HG03064 (cell line): Measurements from ENCODE around the gene SH3BP5.
A peak's percentile ranks its signal among the peaks of the same experiment; 100 is the strongest.
"Not testable (repeated sequence)": the region's sequence is repeated elsewhere in the genome, so short reads cannot be mapped to it uniquely, and the experiment has no call there.

ENCODE experiments used
- ATAC-seq: cut with Tn5 transposase; IDR thresholded peaks from one replicate; pipeline ENCODE4 v1.9.1; 2021; ENCODE audit warnings: low read depth; ENCODE audit not compliant: unreplicated experiment

Gene SH3BP5, protein sequence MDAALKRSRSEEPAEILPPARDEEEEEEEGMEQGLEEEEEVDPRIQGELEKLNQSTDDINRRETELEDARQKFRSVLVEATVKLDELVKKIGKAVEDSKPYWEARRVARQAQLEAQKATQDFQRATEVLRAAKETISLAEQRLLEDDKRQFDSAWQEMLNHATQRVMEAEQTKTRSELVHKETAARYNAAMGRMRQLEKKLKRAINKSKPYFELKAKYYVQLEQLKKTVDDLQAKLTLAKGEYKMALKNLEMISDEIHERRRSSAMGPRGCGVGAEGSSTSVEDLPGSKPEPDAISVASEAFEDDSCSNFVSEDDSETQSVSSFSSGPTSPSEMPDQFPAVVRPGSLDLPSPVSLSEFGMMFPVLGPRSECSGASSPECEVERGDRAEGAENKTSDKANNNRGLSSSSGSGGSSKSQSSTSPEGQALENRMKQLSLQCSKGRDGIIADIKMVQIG

DNA sequence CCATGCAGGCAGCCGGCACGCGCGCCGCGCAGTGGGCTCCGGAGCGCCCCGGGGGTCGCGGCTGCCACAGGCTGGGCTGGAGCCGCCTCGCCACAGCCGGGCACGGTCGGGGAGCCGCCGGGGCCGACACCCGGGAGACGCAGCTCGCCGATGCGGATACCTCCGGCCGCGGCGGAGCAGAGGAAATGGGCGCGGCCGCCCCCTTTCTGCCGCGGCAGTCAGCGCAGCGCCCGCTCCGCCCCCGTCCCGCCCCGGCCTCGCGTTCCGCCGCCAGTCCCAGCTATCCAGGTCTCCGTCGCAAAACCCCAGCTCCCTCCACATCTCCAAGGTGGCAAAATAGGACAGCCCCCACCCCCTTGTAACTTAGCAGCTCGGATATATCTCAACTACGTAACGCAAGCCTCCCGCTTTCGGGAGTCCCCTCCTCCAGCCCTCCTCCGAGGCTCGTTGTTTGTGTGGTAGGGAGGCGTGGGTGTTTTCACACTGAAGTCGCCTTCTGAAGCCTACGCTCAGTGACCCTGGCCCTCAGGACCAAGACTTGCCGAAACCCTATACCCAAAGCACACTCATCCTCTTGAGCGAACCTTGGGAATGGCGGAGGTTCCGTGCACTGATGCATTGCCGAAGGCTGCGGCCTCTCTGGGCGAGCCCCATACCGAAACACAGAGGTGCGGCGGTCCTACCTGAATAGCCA lies at the start of gene SH3BP5:
Gene SH3BP5 (minus strand): TSS at position 182 of the 694 bp plus-strand sequence. CDS start 178 bp downstream, at position 4.
- peak; percentile 82 for ATAC-seq

- ATAC-seq: no peak
These were observed 48.8 kb upstream of the SH3BP5 start for GRCh38 chr3:15380980-15381890.

DNA sequence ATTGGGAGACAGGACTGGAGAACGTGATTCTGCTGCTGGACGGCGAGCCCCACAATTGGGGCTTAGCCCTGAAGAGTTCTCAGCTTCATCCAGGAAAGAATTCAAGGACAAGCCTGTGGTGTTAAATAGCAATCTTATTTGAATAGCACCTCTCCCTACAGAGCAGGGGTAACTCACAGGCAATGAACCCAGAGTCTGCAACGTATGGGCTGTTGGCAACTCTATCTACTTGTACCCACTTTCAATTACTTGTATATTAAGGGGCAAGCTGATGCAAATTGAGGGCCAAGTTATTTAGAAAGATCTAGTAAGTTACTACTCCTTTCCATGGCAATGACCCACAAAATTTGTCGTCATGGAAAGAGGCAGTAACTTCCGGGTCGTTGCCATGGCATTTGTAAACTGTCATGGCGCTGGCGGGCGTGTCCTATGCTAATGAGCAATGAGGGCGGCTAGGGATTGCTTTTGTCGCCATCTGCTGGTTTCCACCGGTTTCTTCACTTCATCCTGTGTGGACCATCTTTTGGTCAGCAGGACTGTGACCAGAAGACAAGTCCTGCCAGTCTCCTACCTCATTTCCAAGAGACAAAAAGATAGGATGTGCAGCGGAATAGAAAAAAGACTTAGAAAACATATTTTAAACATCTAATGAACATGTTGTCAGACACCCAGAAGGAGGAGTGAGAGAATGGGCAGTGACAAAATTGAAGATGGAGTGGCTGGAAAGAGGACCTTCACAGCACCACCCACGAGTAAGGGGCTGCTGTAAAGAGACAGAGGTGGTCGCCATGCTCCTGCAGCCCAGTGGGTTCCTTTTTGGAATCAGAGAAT lies 45.8 kb upstream of the SH3BP5 start:
- peak; percentile 93 for ATAC-seq

GRCh38 chr3:15375461-15376000 lies 43.1 kb upstream of the SH3BP5 start:
- ATAC-seq: no peak

GRCh38 chr3:15372918-15373317 lies 40.5 kb upstream of the SH3BP5 start:
- no peak for ATAC-seq

GRCh38 chr3:15368561-15369135 lies 36.3 kb upstream of the SH3BP5 start:
- no peak for ATAC-seq

DNA sequence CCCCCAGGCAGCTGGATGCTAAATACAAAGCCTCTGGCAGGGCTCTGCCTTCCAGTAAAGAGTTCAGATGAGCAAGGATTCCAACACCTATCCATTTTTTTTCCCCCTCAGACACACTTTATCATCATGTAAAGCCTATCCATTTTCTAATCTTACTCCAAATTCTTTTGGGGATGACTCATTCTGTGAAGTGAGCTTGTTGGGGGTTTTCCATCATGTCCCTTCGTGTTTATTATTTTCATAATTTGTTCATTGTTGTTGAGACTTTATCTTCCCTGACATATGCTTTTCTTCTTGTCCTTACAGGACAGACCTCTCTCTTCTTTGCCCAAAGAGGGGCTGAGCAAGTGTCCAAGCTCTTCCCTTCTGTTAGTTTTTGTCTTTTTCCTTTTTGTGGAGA lies 34.7 kb upstream of the SH3BP5 start:
- no peak for ATAC-seq

DNA sequence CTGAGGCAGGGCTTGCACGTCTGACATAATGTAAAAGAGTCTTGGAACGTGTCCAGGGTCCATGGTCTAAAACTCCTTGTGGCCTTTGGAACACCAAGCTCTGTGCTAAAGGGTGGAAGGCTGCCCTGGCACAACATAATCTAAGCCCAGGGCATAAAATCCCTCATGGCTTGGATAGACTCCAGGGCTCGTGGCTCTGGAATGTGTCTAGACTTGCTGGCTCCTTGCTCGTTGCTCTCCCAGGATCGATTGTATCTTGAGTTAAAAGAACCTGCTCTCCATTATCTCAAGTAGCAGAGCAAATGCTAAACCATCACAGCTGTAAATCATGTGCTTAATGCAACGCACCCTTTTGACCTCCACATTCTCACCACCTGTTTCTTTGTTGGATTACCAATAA lies 31.7 kb upstream of the SH3BP5 start:
- ATAC-seq: not testable (repeated sequence)

DNA sequence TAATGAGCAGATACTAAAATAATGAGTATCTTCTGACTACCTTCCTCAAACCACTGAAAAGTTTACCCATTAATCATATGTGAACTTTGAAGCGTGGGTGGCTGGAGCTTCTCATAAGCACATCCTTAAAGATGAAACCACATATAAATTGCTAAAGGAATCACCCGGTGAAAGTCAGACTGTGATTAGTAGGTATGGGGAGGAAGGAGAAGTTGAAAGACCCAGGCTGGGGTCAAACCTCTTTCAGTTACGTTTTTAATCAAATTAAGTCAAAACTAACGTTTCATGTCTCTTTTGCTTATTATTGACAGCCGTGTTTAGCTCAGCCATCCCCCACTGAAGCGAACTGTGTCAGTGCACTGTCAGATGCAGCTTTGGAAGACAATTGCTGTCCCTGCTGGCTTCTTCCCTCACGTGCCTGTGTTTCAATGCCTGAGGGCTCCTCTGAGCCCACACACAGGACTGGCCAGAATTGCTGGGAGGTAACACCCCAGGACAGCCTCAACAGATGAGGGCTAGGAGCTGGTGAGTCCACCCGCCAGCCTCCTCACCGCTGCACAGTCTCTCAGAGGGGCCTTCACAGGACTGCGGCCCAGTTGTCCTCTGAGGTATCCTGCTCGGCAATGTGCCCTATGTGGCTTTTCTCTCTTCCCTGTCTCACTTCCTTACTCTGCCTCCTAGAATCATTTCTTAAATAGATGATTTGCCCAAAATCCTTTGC lies 29.3 kb upstream of the SH3BP5 start:
- peak; percentile 70 for ATAC-seq

DNA sequence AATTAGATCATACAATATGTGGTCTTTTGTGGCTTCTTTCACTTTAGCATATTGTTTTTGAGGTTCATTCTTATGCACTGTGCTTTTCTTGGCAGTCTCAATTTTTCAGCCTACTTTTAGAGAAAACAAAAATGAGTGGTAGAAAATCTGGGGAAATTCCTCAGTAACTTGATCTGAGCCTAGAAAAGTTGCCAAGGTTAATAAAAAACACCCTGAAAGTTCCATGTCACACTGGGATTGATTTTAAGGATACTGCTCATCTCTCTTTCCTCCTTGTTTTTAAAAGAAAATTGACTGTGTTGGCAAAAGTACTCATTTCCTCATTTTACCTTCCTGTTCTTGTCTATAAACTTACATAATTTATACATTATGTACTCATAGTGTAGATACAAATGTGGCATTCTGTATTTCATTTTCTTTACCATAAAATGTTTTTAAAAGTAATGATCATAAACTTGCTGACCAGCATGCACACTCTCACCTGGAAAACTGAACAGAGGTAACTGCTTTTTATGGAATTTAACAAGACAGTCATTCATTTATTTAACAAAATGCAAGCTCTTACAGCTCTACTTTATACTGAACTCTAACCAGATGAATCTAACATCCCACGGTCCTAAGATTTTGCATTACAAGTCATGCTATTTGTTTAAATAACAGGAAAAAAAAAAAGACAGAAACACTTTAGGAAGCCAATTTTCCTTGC lies 28.6 kb upstream of the SH3BP5 start:
- ATAC-seq: peak; percentile 1

GRCh38 chr3:15359677-15360397 lies 27.5 kb upstream of the SH3BP5 start:
- ATAC-seq: no peak

DNA sequence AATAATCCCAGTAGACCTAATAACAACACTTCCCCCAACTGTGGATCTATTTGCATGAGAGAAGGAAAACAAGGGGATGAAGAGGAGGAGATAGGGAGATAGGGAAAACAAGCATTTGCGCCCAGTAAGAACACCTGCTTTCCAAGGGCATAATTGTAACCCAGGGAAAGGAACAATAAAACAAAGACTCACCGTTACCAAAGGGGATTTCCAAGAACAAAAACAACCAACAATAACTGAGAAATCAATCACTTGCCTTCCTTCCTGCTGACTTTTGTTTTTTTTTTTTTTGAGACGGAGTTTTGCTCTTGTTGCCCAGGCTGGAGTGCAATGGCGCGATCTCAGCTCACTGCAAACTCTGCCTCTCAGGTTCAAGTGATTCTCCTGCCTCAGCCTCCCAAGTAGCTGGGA lies 24.3 kb upstream of the SH3BP5 start:
- not testable (repeated sequence) for ATAC-seq

DNA sequence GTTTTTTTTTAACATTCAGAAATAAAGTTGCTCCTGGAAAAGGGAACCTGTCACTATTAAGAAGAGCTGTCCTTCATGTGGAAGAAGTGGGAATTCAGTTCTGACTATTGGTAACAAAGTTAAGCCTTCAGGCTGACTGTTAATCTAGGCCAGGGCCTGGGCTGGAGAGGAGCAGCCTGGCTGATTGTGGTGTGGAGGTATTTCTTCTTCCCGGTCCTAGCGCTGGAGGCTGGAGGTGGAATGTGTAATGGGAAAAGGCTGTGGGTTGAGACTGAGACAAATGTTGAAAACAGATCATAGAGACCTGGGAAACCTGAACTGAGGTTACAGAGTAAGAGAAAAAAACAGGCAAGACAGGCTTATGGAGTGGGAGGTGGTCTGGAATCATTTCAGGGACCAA lies 23.8 kb upstream of the SH3BP5 start:
- no peak for ATAC-seq

DNA sequence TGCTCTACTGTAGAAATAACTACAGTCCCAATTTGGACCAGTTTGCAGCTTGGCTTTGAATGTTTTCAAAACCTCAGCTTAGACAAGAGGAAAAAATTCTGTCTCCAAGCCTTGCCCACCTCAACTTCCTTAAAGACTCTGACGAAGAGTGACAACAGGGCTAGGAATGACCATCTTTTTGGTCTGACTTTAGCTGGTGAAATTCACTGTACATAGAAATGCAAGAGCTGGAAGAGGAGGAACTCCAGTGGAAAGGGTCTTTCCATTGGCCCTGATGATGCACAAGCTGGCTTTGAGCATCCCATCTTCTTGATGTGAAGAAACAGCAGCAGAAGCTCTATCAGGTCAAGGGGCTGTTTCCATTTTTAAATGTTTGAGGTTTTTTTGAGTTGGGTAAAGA lies 22.7 kb upstream of the SH3BP5 start:
- ATAC-seq: no peak

DNA sequence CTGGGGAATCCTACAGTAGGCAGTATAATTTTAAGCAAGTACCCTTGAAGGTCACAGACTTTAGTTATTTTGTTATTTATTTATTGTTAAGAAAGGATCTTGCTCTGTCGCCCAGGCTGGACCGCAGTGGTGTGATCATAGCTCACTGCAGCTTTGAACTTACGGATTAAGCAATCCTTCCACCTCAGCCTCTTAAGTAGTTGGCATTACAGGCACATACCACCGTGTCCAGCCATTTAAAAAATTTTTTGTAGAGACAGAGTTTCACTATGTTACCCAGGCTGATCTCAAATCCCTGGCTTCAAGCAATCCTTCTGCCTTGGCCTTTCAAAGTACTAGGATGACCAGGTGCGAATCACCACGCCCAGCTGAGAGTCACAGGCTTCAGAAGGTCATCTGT lies 22.1 kb upstream of the SH3BP5 start:
- ATAC-seq: no peak

DNA sequence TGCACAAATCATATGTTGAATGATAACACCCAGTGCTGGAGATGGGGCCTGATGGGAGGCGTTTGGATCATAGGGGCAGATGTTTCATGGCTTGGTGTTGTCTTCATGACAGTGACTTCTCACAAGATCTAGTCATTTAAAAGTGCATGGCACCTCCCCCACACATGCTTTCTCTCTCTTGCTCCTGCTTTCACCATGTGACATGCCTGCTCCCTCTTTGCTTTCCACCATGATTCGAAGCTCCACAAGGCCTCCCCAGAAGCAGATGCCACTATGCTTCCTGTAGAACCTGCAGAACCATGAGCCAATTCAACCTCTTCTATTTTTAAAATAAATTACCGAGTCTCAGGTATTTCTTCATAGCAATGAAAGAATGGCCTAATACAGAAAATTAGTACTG lies 17.8 kb upstream of the SH3BP5 start:
- ATAC-seq: no peak

DNA sequence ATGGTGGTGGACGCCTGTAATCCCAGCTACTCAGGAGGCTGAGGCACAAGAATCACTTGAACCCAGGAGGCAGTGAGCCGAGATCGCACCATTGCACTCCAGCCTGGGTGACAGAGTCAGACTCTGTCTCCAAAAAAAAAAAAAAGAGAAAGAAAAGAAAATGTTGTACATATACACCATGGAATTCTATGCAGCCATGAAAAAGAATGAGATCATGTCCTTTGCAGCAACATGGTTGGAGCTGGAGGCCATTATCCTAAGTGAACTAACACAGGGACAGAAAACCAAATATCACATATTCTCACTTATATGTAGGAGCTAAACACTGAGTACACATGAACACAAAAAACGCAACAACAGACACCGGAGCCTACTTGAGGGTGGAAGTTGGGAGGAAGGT lies 17.1 kb upstream of the SH3BP5 start:
- ATAC-seq: not testable (repeated sequence)
